Activated T-helper 9 cell treated with anti-CD3 and anti-CD28 coated beads, Interleukin-2, amount 50 U/mL, for 16 hours (primary cell): ENCODE data around the gene ADRM1.

Experiments used
- DNase-seq: peaks from one replicate; pipeline ENCODE4 v3.0.0-alpha.2; 2020; ENCODE audit warnings: low read depth

ADRM1 gene, protein sequence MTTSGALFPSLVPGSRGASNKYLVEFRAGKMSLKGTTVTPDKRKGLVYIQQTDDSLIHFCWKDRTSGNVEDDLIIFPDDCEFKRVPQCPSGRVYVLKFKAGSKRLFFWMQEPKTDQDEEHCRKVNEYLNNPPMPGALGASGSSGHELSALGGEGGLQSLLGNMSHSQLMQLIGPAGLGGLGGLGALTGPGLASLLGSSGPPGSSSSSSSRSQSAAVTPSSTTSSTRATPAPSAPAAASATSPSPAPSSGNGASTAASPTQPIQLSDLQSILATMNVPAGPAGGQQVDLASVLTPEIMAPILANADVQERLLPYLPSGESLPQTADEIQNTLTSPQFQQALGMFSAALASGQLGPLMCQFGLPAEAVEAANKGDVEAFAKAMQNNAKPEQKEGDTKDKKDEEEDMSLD

GRCh38 chr20:62302341-62303061 is at the start of gene ADRM1:
ADRM1 (plus strand) TSS chr20:62302997; CDS start chr20:62303569, 572 bp downstream.
- peak; percentile 97 for DNase-seq

DNA sequence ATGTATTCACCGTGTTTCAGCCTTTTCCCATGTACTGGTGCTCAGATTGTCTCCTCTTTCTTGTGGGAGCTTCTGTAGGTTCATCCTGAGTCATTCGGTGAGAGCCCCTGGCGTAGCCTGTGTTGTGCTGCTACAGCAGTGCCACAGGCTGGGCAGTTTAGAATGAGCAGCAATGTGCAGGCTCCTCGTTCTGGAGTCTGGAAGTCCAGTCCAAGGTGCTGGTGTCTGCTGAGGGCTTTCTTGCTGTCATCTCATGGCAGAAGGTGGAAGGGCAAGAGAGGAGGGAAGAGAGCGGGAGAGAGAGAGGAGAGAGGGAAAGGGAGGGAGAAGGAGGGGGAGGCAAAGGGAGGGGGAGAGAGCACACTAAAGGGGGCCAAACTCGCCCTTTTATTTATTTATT is 49.4 kb upstream of the ADRM1 start:
- no peak for DNase-seq

DNA sequence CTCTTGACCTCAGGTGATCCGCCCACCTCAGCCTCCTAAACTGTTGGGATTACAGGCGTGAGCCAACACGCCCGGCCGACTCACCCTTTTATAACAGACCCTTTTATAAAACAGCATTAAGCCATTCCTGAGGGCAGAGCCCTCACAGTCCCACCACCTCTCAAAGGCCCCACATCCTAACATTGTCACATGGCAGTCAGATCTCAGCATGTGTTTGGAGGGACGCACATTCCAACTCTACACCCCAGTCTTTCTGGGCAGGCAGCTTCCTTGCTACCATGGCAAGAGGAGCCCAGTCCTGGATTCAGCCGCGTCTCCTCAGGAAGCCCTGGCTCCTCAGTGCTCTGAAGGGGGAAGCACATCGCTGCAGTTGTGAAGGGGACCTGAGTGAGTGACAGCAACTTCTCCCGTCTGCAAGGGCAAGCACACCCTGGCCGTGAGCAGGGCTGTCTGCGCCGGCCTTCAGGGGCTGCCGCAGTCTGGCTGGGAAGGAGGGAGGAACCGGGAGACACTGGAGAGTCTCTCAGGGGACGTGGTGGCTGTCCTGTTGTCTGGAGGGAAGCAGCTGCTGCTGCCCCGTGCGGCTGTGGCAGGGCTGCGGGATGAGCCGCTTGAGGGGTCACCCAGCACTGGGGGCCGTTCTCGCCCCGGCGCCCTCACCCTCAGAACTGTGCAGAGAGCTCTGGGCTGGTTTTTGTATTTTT is 48.6 kb upstream of the ADRM1 start:
- DNase-seq = no peak

DNA sequence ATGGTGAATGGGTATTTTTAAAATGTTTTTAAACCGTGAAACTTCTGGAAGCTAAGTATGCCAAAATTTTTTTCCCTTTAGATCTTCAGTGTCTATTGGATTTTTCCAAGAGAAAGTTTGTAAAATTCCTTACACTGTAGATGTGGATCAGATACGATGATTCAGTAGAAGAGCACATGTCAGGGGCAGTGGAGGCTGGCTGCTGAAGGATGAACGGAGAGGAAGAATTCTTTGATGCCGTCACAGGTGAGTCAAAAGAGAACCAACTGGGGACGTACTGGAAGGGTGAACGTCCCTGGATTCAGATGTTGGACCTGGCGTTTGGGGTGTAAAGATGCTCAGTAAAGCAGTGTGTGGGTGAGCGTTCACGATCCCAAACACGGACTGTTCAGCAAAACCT is 46.8 kb upstream of the ADRM1 start:
- no peak for DNase-seq

- no peak for DNase-seq
Observed at GRCh38 chr20:62258499-62259293, 44.1 kb upstream of the ADRM1 start.

DNA sequence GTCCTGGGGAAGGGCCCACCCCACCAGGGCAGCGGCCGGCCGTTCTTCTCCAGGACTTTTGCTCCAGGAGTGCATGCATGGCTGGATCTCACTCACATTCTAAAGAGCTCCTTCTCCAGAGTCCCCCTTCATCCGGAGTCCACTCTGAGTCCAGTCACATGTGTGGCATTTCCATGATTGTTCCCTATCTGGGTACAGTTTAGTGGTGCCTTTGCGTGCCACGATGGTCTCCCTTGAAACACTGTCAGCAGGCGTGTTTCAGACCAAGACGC is 43.6 kb upstream of the ADRM1 start:
- no peak for DNase-seq

DNA sequence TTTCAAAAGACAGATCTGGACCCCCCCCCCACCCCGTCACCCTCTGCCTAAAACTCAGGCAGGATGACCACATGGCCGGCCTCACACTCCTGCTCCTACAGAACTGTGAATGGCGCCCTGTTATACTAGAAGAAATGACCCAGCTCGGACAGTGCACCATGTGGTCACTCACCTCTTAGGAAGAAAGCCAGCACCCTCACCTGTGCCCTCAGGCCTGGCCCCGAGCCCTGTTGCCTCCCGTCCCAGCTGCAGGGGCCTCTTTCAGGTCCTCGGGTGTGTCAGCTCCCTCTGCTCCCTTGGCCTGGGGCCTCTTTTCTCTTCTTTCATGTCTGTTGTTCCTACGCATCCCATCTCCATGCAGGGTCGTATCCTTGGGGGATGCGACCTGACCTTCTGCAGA is 40.7 kb upstream of the ADRM1 start:
- DNase-seq = no peak

DNA sequence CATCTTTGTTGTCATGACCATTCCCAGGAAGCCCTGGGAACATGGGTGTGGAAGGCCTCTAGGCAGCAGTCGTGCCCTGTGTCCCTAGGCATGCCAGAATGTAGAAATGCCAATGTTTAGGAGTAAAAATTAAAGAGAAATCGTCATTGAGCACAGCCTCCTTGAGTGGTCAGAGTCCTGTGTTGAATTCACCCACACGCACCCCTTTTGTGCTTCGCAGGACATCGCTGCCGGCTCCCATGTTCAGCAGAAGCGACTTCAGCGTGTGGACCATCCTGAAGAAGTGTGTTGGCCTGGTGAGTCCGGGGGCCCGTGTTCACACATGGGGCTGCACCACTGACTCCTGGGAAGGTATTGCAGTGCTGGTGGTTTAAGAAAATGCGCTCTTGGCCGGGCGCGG is 39.4 kb upstream of the ADRM1 start:
- DNase-seq = no peak

DNA sequence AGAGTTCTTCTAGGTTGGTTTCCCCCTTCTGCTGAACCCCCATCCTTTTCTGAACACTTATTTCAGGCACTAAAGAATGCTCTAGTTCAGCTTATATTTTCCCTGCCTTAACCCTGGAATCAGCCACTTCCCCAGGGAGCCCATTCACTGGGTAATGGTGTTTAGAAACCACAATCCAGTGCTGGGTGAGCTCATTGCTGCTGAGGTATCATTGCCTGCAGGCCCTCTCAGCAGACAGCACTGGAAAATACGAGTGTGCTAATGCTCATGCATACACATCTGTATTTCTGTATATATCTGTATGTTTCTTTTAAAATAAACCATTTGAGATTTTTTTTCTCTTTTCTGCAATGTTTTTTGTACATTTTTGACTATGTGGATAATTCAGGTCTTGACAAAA is 37.4 kb upstream of the ADRM1 start:
- DNase-seq = no peak

DNA sequence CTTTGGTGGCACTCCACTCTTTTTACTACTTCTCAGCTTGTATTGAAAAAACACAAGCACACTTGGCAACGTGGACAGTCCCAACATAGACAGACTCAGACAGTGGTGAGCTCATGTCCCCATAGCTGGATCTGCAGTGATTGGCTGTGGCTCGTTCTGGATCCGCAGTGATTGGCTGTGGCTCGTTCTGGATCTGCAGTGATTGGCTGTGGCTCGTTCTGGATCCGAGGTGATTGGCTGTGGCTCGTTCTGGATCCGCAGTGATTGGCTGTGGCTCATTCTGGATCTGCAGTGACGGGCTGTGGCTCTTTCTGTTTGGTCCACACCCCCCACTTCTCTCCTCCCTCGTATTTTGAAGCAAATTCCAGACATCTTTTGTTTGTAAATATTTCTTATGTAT is 36.5 kb upstream of the ADRM1 start:
- DNase-seq = no peak

DNA sequence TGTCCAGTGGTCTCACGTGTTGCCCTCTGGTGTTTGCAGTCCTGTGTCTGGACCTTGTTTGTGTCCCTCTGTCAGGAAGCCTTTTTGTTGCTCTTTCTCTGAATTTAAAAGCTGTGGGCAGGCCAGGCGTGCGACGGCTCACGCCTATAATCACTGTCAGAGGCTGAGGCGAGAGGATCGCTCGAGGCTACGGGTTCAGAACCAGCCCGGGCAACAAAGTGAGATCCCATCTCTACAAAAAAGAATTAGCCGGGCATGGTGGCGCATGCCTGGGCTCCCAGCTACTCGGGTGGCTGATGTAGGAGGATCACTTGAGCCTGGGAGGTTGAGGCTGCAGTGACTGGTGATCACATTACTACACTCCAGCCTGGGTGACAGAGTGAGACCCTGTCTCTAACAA is 35.9 kb upstream of the ADRM1 start:
- no peak for DNase-seq

GRCh38 chr20:62267543-62267942 is 35.3 kb upstream of the ADRM1 start:
- no peak for DNase-seq

- DNase-seq = no peak
Observed at GRCh38 chr20:62268228-62268900, 34.4 kb upstream of the ADRM1 start.

DNA sequence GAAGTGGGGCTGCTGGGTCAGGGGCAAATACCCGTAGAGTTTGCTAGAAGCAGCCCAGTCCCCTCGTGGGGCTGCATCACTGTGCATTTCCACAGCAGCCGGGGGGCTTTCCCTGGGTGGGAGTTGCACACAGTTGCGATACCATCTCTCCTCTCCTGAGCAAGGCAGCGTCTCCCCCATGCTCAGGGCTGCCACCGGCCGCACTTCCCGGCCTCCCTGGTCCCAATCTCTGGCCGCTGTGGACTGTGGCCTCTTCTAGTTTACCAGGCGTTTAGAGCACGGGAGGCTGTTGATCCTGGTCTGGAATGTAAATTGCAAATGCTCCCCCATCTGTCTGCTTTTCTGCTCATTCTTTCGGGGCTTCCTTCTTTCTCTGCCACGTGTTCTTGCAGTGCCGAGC is 33.4 kb upstream of the ADRM1 start:
- no peak for DNase-seq

DNA sequence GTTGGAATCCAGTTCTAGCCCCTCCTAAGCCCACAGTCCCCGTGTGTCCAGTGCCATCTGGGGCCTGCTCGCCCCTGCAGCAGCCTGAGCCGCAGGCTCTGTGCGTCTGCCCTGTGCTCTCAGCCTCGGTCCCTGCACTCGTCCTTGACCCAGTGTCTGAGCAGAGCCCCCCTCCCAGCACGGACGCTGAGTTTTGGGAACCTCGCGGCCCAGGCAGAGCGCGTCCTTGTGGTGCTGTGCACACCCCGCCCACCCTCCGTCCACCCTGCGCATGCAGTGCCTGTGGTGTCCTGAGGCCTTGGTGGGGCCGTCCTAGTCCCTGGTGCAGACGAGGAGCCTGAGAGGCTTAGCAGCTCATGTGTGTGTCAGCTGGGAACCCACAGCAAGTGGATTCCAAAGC is 32.9 kb upstream of the ADRM1 start:
- no peak for DNase-seq

DNA sequence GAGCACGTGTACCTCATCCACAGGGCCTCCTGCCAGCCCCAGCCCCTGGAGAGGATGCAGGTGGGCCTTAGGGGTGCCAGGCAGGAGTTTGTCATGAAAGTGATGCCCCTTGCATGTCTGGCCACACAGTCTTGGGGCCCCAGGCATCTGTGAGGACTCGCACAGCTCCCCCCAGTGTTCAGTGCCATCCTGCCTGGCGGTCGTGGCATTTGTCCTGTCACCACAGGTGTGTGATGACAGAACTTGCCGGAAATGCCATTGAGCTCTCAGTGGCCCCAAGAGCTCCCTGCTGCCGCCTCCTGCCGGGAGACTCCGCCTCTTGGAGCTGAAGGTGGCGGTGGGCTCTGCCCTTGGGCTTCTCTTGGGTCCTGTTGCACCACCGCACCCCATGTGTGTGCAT is 30.6 kb upstream of the ADRM1 start:
- DNase-seq = no peak

DNA sequence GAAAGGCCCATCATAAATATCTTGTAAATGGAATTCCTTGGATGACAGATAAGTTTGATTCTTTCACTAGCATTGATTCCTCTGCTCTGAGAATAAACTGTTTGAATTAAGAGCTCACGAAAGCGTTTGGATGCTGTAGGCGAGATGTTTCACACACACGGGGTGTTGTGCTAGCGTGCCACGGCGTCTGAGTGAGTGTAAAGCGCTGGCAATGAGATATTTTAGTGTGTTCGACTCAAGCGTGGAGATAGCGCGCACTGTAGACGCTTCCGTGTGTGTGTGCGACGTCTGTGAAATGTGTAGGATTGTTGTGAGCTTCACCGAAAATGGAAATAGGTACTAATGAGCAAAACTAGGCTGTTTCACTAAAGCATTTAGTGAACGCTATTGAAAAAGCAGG is 29.4 kb upstream of the ADRM1 start:
- DNase-seq = no peak

DNA sequence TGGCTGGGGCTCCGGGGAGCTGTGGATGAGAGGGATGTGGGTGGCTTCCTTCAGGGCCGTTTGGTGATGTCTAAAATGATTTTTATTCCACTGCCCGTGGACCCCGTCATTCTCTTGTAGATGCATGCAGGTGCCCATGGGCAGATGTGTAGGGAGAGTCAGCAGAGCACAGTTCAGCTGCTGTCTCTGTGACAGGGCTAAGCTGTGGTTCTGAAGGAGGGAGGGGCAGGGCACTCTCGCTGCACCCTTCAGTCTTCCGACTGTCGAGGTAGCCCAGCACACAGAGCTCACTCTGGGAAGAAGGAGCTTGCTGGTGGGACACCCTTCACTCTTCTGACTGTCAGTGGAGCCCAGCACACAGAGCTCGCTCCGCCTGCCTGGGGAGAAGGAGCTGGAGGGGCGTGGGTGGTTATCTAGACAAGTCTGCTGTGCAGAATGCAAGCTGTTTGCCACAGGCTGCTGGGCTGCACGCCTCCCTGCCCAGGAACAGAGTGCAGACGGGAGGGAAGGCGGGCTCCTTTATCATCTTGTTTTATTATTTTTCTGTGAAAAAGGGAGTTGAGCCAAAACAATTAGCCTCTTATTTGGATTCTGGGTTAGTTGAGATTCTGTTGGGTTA is 28.4 kb upstream of the ADRM1 start:
- no peak for DNase-seq

GRCh38 chr20:62275219-62275618 is 27.6 kb upstream of the ADRM1 start:
- DNase-seq = no peak

- no peak for DNase-seq
Observed at GRCh38 chr20:62276439-62276838, 26.4 kb upstream of the ADRM1 start.

GRCh38 chr20:62277253-62277652 is 25.5 kb upstream of the ADRM1 start:
- no peak for DNase-seq
